SU-DHL-6 (cell line): ENCODE measurements around the gene KIF18B.

Experiments
- H2AFZ ChIP-seq: fragments of 200-600 bp; sonication (generic); 2 replicates; pipeline ENCODE4 v1.6.1; 2014; ENCODE audit warnings: low read depth, mild to moderate bottlenecking, moderate library complexity, mixed read lengths, antibody characterized with exemption, low read length; ENCODE audit not compliant: severe bottlenecking
- H3F3A ChIP-seq: fragments of 200-600 bp; shearing (Covaris generic); 2 replicates; pipeline ENCODE4 v1.6.0; 2016; ENCODE audit warnings: antibody characterized with exemption, mild to moderate bottlenecking; ENCODE audit not compliant: insufficient read depth
- H3K27ac ChIP-seq: fragments of 200-600 bp; sonication (generic); 2 replicates; pipeline ENCODE4 v1.5.1; 2016; ENCODE audit warnings: low read depth, mild to moderate bottlenecking, low read length, moderate library complexity, mixed read lengths
- H3K27me3 ChIP-seq: fragments of 200-600 bp; sonication (generic), shearing (Covaris generic); 2 replicates; pipeline ENCODE4 v1.6.0; 2014; ENCODE audit warnings: mild to moderate bottlenecking, low read length
- H3K36me3 ChIP-seq: fragments of 200-600 bp; sonication (generic); 2 replicates; pipeline ENCODE4 v1.6.1; 2014; ENCODE audit warnings: mild to moderate bottlenecking, low read length, mixed read lengths
- H3K4me2 ChIP-seq: fragments of 300-600, 200-600 bp; shearing (Covaris generic), sonication (generic); 2 replicates; pipeline ENCODE4 v1.6.0; 2014; ENCODE audit warnings: low read length, low read depth, mild to moderate bottlenecking; ENCODE audit not compliant: poor library complexity, severe bottlenecking
- H3K4me3 ChIP-seq: fragments of 200-600 bp; sonication (generic); 2 replicates; pipeline ENCODE4 v1.5.1; 2014; ENCODE audit warnings: antibody characterized with exemption, low read length, mild to moderate bottlenecking, mixed read lengths; ENCODE audit not compliant: insufficient read depth, poor library complexity, severe bottlenecking
- H3K79me2 ChIP-seq: fragments of 200-600 bp; sonication (generic); 2 replicates; pipeline ENCODE4 v1.6.1; 2014; ENCODE audit warnings: mild to moderate bottlenecking, low read length, moderate library complexity; ENCODE audit not compliant: insufficient read depth
- H3K9ac ChIP-seq: fragments of 200-600 bp; sonication (generic); 2 replicates; pipeline ENCODE4 v1.7.0; 2014; ENCODE audit warnings: mild to moderate bottlenecking, low read length
- H3K9me2 ChIP-seq: fragments of 200-600 bp; sonication (generic); replicated peaks from 2 replicates; pipeline ENCODE4 v1.6.1; 2014; ENCODE audit warnings: low read length; ENCODE audit not compliant: insufficient read depth
- H3K9me3 ChIP-seq: fragments of 200-600 bp; sonication (generic); 2 replicates; pipeline ENCODE4 v1.6.1; 2014; ENCODE audit warnings: low read length, mixed read lengths; ENCODE audit not compliant: insufficient read depth
- H4K20me1 ChIP-seq: fragments of 200-600 bp; sonication (generic); 2 replicates; pipeline ENCODE4 v1.6.1; 2014; ENCODE audit warnings: low read depth, mild to moderate bottlenecking, antibody characterized with exemption, low read length, moderate library complexity, mixed read lengths
- EZH2phosphoT487 ChIP-seq: fragments of 200-600 bp; sonication (generic), shearing (Covaris generic); conservative IDR thresholded peaks from 2 replicates; pipeline ENCODE4 v1.6.1; 2018; ENCODE audit warnings: mild to moderate bottlenecking, antibody characterized with exemption, low read length, moderate library complexity, mixed read lengths
- TF ChIP-seq, protein P1 (sequence below): fragments of 200-600 bp; sonication (generic); IDR thresholded peaks from one replicate; pipeline ENCODE4 v1.5.1; 2017; ENCODE audit warnings: antibody characterized with exemption, mild to moderate bottlenecking, low read length, moderate library complexity; ENCODE audit not compliant: insufficient read depth, poor library complexity, severe bottlenecking

The KIF18B gene

DNA sequence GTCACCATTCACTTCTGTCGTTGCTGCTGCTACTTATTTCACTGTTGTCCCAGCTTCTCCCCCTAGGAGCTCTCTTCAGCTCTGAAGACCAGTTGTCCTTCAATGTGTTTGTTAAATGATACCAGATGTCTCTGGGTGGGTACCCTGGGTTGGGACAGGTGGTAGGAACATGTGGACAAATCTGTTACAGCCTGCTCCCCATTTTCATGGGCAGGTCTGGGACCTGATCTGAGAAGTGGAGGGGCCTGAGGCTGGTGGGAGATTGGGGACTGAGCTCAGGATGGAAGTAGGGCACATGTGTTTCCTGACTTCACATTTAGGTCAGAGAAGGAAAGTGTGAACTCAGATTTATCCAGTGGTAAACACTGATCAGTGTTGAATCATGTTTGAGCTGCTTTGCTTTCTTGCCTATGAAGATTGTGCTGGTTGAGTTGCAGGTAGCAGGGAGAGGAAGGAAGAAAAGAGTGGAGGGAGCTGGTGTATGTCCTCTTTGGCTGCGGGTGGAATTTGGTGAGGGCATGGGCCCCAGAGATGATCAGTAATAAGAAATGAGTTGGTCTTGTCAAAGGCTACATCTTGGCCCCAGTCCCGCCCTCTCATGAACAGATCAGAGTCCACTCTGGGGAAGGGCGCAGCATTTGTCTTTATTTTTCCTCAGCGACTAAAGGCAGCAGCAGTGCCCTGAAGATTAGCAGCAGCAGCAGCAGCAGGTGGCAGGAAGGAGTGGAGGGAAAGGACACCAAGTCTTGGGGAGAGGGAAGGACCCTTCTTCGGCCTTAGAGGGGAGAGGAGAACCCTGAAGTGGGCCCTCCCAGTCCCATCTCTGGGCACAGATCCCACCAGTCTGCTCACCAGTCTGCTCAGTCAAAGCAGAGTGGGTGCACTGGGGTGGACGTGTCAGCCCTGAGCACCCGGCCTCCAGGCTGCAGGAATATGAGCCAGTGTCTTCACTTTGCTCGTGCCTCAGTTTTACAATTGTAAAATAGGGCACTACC is 42.3 kb downstream of the KIF18B start:
- TF ChIP-seq, protein P1, sequence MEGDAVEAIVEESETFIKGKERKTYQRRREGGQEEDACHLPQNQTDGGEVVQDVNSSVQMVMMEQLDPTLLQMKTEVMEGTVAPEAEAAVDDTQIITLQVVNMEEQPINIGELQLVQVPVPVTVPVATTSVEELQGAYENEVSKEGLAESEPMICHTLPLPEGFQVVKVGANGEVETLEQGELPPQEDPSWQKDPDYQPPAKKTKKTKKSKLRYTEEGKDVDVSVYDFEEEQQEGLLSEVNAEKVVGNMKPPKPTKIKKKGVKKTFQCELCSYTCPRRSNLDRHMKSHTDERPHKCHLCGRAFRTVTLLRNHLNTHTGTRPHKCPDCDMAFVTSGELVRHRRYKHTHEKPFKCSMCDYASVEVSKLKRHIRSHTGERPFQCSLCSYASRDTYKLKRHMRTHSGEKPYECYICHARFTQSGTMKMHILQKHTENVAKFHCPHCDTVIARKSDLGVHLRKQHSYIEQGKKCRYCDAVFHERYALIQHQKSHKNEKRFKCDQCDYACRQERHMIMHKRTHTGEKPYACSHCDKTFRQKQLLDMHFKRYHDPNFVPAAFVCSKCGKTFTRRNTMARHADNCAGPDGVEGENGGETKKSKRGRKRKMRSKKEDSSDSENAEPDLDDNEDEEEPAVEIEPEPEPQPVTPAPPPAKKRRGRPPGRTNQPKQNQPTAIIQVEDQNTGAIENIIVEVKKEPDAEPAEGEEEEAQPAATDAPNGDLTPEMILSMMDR = no peak
- TF ChIP-seq EZH2phosphoT487 = no peak
- Histone ChIP-seq H3K9ac (no peak overlapping the region), H3F3A (no peaks in the 10 kb centered on the region), H3K79me2 (no peaks in the 10 kb centered on the region), H3K9me3 (no peaks in the 10 kb centered on the region), H3K4me2 (no peak overlapping the region), H3K27ac (no peak overlapping the region), H3K4me3 (no peak overlapping the region), H4K20me1 (no peaks in the 10 kb centered on the region), H3K27me3 (no peaks in the 10 kb centered on the region), H3K9me2 (no peaks in the 10 kb centered on the region), H2AFZ (no peak overlapping the region), H3K36me3 (no peaks in the 10 kb centered on the region)

DNA sequence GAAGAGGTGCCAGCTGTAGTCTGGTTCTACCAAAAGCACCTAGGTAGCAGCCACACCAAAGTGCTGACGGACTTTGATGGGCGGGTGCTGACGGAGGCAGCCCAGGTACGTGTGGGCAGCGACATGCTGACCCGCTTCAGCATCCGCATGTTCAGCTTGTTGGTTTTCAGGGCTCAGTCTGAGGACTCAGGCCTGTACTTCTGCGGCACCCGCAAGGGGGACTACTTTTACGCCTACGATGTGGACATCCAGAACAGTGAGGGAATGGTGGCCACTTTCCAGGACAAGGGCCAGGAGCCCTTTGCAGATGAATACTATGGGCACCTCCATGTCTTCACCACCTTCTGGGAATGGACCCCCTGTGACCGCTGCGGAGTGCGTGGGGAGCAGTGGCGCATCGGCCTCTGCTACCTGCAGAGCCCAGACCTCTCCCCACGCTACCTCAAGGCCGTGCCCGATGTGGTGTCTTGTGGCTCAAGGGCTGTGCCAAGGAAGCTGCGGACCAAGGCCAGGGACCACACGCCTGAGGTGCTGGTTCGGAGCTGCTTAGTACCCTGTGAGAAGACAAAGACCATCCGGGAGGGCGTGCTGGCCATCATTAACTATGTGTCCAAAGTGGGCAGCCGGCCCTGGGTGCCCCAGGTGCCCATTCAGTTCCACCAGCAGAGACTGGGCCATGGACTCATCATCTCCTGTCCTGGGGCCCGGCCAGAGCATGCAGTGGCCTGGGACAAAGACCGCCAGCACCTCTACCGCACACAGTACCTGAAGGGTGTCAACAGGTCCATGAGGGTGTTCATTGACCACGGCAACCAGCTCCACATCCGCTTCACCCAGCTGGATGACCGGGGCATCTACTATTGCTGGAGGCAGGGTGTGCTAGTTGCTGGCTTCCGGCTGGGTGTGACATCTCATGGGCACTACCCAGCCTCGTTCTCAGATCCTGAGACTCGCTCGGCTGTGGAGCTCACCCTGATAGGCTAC is 43.3 kb downstream of the KIF18B start:
- TF ChIP-seq EZH2phosphoT487 = no peak
- TF ChIP-seq, protein P1 = no peak
- no peaks in the 10 kb centered on the region for H3K36me3 ChIP-seq
- no peaks in the 10 kb centered on the region for H3K9me2 ChIP-seq
- no peaks in the 10 kb centered on the region for H3K27me3 ChIP-seq
- no peak overlapping the region for H3K9ac ChIP-seq
- no peaks in the 10 kb centered on the region for H3F3A ChIP-seq
- no peaks in the 10 kb centered on the region for H3K79me2 ChIP-seq
- no peaks in the 10 kb centered on the region for H3K9me3 ChIP-seq
- no peak overlapping the region for H3K27ac ChIP-seq
- H4K20me1 ChIP-seq = no peaks in the 10 kb centered on the region
- H3K4me2 ChIP-seq = no peak overlapping the region
- no peak overlapping the region for H3K4me3 ChIP-seq
- no peak overlapping the region for H2AFZ ChIP-seq

DNA sequence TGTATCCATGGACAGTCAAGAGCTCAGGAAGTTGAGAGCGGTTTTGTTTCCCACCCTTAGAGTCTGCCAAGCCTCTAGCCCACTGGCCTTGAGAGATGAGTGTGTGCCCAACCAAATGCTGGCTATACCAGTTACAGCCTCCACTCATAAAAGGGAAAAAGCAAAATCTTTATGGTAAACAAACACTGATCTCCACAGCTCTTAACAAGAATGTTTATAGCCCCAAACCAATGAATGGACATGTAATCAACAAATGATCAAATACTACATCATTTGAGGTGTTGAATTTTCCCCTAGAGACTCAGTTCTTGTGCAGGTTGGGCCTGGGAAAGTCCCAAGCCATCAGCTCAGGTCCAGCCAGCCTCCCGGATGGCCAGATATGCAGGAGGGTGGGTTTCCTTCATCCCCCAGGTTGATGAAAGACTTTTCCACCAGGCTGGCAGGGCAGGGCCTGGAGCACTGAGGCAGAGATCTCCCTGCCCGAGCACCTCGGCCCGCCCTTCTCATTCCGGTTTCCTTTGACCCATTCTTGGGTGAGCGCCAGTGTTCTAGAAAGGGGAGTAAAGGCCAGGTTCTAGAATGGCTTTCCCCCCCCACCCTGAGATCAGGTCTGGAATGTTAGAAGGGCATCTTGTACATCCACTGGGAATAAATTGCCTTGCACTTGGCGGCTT is 44.4 kb downstream of the KIF18B start:
- TF ChIP-seq EZH2phosphoT487 = no peak
- TF ChIP-seq, protein P1 = no peak
- Histone ChIP-seq H4K20me1 (no peaks in the 10 kb centered on the region), H3K4me3 (no peak overlapping the region), H3K9ac (no peak overlapping the region), H3K27ac (no peak overlapping the region), H2AFZ (no peak overlapping the region), H3F3A (no peaks in the 10 kb centered on the region), H3K79me2 (peaks cover 11% of the 10 kb centered on the region), H3K36me3 (no peaks in the 10 kb centered on the region), H3K9me2 (no peaks in the 10 kb centered on the region), H3K4me2 (no peak overlapping the region), H3K27me3 (no peaks in the 10 kb centered on the region), H3K9me3 (no peaks in the 10 kb centered on the region)
